Stimulated activated CD4-positive, alpha-beta T cell treated with anti-CD3 and anti-CD28 coated beads, TNF-alpha, amount 100 ng/mL, for 1 hour (primary cell): ENCODE measurements around the gene SLC25A48.
"Not testable (repeated sequence)": the region's sequence is repeated elsewhere in the genome, so short reads cannot be mapped to it uniquely, and the experiment has no call there.

ENCODE experiments used
- DNase-seq, 3 donors: peaks; one replicate each; pipeline ENCODE4 v3.0.0-alpha.2; 2020; ENCODE audit warnings: low read depth in 3 of 3, low spot score in 1 of 3

SLC25A48 gene

DNA sequence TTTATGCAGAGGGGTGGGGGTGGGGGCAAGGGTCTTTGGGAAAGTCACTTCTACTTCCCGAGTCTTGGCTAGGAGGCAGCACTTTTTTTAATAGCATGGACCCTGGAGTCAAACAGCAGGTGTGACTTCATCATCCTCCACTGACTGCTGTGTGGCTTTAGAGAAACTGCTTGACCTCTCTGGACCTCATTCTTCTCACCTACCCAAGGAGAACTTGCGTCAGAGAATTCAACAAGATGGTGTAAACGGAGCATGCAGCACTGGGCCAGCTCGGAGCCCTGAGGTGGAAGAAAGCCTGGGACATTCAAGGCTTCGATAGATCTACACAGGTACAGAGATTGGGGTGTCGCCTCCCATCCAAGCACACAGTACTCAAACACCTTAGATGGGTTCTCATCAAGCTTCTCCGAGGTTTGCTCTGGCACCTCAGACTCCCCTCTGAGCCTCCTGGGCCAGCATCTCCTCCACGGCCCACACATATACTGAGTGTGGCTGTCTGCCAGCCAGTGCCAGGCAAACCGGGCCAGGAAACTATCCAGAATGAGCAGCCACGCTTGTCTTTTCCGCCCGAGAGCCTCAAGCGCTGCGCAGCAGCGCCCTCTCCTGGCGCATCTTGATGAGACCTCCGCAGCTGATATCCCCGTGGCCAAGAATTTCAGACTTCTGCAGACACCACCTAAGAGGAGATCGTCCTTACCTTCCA, 4.6 kb upstream of the SLC25A48 start:
- no peak for DNase-seq

DNA sequence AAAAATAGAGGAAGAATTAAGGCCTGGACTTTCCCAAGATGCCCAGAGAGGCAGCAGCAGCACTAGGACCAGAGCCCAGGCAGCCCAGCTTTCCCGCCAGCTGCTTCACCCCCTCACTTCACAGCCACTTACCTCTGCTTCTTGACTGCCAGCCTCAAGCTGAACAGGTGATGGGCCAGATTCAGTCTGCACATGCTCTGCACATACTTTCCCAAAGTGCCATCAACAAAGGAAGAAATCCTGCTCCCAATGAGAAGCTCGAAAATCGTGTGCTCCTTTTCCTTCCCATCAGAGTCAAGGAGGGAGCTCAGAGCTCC, 4.1 kb upstream of the SLC25A48 start:
- no peak for DNase-seq

DNA sequence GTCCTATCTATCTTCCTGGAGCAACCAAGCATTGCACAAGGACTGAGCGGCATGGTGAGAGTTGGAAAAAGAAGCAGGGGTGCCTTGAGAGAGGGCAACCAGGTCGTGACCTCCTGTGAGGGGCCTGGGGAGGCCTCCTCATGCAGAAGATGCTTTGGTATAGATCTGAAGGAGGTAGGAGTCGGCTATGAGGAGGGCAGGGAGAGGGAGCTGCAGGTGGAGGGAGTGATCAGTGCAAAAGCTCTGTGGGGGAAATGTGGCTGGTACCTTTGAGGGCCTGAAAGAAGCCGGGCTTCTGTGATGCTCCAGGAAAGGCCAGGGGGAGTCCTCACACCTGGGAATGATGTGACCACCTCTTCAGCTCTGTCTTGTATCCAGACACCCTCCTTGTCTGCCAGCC, 3.6 kb upstream of the SLC25A48 start:
- DNase-seq, result no peak

DNA sequence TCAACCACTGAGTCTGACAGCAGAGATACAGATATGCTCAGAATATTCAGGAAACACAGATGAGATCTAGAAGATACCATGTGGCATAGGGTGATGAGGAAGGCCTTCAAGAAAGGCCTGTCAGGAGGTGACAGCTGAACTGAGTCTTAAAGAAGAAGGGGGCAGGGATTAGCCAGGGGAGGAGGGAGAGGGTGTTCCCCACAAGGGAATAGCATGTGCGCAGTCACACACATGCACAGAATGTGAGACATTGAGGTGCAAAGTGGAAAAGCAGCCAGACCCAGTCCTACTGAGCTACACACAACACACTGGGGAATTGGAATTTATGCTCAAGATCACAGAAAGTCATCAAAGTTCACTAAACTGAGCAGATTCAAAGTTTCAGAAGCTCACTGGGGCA, 3.0 kb upstream of the SLC25A48 start:
- no peak for DNase-seq

DNA sequence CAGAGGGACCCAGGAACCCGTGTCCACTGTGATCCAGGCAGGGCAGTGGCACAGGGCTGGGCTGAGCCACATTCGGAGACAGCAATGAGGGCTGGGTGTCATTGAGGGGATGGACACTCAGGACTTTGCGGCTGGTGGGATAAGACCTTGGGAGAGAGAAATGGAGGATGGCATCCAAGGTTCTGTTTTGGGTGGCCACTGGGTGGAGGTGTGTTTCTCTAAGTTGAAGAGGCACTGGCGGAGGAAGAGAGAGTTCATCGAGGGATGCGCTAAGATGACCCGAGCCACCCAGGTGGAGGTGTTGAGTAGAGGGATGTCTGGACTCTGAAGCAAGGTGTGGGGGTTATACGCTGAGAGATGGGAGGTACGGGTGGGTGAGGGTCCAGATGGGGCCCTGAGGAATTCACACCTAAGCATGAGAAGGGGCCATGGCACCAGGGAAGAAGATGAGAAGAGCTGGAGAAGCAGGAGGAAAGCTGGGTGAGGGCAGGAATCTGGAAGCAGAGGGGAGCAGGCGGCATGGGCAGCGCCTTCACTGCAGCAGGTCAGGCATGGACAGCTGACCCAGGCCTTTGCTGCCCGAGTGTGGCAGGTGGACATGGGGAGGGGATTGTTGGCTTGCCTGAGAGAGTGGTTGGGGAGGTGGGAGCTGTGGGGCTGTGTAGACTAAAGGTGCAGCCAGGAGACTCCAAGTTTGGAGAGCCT, 2.5 kb upstream of the SLC25A48 start:
- no peak for DNase-seq

DNA sequence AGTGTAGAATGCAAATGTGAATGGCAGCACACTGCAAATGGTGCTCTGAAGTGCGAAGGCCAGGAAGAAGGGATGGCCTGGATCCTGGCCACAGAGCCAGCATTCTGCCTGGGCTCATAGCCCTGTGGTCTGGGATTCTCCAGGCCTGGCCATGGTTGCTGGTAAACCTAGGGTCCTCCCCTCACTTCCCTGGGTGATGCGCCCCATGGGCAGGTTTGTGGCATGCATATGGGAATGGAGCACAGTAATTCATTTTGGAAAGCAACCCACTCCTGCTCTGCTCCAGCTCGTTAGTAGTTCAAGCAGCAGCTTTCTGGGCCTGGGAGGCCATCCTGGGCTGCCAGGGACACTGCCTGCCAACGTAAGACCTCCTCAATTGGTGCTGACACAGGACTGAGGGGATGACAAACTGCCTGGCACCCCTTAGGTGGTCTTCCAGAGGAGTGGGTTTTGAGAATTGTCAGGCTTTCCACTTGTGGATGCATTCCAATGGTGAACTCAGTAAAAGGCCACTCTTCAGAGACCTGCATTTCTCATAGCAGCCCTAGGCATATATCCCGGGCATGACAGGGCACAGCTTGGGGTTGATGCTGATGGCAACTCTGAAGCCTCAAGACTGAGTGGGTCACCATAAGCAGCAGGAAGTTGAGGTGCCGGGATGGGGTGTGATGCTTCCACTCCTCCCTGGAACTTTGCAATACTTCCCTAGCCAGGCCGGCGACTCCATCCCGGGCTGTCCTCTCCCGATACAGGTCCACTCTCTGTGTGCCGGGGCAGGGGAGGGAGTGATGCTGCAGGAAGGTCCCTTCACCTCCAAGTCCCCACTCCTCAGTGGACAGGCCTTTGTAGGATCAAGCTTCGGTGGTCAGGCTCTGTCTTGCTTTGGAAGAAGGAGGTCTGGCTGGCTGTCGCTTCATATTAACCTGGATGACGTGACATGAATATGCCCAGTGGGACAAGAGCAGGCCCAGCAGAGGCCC, 1.2 kb upstream of the SLC25A48 start:
- no peak for DNase-seq

DNA sequence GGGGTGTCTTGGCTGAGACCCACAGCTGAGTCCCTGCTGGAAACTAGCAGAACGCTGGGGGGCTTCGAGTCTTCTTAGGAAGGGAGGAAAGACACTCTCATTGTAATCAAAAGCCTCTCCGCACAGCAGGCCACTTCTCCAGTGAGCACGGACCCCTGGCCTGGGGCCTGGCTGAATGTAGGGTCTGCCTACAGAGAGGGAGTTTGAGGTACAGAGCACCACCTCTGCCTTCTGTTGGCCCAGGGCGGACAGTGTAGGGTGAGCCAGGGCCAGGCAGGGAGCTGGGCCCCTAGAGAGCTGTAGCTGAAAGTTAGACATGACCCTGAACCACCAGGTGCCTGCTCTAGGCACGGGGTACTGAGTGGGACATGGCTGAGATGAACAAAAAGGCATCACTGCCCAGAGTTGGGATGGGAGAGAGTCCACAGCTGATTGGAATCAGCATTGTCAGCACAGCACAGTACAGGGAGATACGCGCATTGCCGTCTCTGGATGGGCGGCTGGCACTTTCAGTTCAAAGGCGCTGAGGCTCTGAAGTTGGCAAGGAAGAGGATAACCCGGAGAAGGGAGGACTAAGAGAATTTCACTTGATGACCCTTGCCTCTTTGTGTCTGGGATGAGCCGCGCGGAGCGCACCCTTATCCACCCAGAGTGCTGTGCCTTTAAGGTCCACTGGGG, 363 bp upstream of the SLC25A48 start:
- DNase-seq, result no peak

DNA sequence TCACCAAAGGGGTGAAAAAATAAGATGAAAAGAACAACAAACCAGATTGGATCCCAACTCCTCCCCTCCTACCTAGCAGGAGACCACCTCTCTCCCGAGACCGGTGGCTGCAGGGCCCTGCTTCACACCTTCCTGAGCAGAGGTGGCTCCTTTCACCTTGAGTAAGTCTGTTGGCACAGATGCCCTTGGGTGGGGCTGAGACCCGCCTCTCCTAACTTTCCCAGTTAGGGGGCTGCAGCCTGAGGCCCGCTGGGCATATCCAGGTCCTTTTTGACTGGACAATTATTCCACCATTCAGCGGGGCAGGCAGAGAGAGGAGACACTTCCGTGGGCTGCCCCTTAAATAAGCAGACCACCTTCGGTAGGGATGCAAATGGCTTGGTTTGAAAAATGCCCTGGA, 1.3 kb downstream of the SLC25A48 start:
- DNase-seq, result no peak

DNA sequence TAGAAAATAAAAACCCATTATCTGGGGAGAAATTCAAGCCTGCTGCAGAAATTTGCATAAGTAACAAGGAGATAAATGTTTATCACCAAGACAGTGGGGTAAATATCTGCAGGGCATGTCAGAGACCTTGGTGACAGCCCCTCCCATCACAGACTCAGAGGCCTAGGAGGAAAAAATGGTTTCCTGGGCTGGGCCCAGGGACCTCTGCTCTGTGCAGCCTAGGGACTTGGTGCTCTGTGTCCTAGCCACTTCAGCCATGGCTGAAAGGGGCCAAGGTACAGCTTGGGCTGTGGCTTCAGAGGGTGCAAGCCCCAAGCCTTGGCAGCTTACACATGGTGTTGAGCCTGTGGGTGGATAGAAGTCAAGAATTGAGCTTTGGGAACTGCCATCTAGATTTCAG, 3.9 kb downstream of the SLC25A48 start:
- DNase-seq, result not testable (repeated sequence)

DNA sequence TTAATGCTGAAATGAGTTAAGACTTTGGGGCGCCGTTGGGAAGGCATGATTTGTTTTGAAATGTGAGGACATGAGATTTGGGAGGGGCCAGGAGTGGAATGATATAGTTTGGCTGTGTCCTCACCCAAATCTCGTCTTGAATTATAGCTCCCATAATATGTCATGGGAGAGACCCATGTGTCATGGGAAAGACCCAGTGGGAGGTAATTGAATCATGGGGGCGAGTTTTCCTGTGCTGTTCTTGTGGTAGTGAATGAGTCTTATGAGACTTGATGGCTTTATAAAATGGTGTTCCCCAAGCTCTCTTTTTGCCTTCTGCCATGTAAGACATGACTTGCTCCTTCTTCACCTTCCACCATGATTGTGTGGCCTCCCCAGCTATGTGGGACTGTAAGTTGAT, 5.1 kb downstream of the SLC25A48 start:
- DNase-seq, result no peak

DNA sequence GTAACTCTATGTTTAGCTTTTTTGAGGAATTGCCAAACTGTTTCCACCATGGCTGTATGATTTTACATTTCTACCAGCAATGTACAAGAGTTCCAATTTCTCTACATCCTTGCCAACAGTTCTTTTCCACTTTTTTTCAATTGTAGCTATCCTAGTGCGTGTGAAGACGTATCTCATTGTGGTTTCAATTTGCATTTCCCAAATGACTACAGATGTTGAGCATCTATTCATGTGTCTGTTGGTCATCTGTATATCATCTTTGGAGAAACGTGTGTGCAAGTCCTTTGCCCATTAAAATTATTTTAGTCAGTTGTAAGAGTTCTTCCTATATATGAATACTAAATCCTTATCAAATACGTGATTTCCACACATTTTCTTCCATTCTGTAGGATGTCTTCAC, 6.5 kb downstream of the SLC25A48 start:
- DNase-seq, result no peak

DNA sequence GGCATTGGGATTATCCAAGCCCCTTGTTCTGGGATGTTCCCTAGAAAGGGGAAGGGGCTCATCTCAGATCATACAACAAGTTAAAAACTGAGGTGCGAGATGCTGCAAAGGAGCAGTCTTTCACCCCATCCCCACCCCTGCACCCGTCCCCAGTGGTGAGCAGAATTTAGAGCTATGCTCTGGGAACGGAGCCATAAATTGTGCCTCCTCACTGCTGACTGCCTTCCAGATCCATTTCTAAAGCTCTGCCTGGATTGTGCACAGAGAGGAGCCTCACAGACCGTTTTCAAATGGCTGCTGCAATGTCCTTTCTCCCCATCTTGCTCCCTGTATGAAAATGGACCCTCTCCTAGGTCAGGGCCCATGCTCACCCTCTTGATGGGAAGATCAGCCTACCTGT, 8.3 kb downstream of the SLC25A48 start:
- DNase-seq, result no peak

DNA sequence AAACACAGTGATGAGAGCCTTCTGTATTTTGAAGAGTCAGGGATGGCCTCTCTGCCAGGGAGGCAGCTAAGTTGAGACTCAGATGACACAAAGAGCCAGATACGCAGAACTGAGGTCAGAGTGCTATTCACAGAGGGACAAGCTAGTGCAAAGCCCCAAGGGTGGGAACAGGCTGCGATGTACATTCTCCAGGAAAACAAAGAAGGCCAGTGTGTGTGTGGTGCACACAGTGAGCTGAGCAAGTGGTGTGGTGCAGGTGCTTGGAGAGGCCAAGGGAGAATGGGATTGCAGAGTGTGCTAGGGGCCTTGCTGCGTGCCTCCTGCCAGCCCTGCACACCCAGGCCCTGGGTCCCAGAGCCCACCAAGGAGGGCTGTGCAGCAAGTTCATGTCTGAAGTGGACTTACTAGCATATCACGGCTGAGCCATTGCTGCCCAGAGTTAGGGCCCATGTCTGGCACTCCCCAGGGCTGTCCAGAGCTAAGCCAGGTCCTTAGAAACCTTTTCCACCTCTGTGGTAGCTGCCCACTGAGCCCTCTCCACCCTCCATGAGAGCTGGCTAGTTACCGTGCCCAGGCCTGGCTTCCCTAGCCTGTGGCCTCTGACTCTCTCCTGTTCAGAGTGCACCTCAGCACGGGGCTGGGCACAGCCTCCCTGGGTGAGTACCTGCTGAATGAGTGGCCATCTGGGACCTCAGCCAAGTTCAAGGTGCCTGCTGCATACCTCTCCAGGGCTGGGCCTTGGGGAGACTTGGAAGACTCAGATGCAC, 9.3 kb downstream of the SLC25A48 start:
- DNase-seq, result no peak

DNA sequence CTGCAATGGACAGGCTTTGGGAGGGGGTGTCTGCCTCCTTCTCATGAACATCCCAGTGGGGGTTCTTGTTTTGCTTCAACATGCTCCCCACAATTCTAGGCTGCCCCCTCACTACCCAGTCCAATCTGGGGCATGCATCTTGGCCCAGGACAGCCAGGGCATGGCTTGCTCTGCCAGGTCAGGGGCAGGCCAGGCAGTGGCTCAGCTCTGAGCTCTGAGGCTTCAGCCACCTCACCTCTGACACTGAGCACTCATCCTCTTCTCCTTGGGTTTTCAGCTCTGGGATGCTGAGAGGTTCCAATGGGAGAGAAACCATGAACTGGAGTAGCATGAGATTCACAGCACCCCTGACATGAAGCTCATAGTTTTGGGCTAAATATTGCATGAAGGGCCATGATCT, 11.8 kb downstream of the SLC25A48 start:
- DNase-seq, result no peak

DNA sequence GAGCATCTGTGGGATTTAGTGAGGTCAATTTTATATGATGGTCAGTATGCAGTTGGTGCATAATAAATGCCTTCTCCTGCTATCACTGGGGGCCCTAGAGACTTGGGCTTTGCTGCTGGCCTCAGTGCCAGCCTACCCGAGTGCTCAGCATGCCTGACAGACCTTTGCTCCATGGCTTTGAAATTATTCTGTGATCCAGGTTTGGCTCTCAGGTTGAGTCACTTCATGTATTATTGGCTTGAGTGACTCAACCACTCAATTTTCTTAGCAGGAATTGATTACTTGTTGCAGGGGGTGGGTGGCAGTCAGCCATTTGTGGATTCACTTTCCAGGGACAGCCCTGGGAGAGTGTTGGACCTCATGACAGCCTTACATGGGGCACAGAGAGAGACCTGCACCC, 13.5 kb downstream of the SLC25A48 start:
- no peak for DNase-seq

DNA sequence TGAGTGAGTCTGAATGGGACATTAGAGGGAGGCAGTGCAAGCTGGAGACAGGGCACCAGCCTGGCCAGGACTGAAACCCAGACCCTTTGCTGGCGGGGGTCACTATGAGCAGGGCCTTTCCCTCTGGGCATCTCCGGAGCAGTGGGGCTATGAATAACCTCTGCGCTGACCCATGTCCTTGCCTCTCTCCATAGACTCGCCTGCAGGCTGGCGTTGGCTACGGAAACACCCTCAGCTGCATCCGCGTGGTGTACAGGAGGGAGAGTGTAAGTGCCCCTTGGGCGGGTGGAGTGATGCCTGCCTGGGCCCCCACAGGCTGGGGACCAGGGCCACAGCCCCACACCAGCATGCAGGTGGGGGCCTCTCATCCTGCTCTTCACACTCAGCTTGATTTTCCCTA, 15.8 kb downstream of the SLC25A48 start:
- no peak for DNase-seq

DNA sequence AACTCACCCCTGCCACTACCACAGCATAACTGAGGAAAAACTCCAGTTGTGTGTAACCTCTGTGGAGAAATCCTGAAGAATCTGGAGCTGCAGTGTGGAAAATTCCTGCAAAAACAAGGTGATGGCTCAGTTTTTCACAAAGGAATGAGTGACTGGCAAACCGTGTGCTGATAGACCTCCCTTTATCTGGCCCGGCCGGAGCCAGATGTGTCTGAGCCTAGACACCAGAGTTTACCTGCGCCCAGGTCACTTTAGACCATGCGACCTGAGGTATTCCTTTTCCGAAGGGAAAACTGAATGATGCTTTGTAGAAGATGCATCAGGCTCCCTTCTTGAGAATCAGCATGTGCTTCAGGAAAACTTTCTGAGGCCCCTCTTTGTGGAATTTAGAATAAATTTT, 16.2 kb downstream of the SLC25A48 start:
- DNase-seq, result no peak

DNA sequence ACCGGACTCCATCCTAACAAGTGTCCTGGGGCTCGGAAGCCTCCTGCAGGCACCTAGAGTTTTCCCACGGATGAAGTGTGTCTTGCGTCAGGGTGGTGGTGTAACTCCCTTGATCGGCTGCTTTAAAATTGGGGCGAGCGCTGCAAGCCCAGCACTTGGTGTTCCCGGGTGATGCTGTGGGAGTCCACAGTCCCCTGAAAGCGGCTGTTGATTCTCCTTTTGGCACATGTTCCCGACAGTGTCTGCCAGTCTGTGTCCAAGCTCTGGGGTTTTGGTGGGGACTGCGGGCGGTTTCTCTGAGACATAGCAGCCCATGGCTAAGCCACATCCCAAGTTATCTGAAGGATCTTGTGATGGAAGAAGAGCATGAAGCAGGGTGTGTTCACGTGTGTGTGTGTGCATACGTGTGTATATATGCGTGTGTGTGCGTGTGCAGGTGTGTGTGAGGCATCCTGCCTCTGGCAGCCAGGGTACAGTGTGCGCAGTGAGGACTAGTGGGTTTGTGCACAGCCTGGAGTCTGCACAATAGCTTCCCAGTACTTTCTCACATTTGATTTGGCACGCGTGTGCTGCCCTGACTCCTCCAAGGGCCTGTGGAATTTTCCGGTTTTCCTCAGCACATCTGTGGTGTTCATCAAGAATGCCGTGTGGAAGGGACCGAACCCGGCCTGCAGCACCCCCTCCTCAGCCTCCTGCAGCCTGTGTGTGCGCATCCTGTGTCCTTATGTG, 16.9 kb downstream of the SLC25A48 start:
- DNase-seq, result no peak

DNA sequence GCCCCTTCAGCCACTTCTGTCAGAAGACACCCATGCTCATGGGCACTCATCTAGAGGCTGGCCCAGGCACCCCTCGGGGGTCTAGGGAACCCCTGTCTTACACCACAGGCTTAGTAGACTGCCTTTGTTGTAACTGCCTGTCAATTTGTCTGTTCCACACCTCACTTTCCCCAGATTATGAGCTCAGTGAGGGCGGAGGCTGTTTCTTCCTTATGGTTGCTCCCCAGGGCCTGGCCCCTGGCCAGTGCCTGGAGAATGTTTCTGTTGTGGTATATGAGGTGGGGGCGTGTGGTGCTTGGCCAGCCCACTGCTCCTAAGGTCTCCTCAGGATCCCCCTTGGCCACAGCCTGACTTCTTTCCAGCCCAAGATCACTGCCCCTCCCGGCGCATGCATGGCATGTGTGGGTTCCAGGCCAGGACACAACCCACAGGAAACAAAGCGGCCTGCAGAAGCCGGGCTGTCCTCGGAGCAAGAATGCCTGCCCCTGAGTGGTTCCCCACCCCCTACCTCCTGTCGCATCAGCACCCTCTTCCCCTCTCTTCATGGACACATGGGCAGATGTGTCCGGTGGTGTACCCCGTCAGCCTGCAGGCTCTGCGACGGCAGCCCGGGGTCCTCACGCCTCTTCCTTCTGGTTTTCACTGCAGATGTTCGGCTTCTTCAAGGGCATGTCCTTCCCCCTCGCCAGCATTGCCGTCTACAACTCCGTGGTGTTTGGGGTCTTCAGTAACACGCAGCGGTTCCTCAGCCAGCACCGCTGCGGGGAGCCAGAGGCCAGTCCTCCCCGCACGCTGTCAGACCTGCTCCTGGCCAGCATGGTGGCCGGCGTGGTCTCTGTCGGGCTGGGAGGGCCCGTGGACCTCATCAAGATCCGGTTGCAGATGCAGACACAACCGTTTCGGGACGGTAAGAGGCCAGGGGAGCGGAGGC, 17.7 kb downstream of the SLC25A48 start:
- DNase-seq, result no peak
